GM18505 (cell line): ENCODE measurements around the gene C11orf21.

ENCODE experiments used
- ATAC-seq: cut with Tn5 transposase; IDR thresholded peaks from one replicate; pipeline ENCODE4 v1.9.1; 2021; ENCODE audit not compliant: unreplicated experiment
- POLR2A ChIP-seq: IDR thresholded peaks from 4 replicates; pipeline ENCODE4 v1.6.1; 2011; ENCODE audit warnings: borderline replicate concordance; ENCODE audit not compliant: insufficient read depth, insufficient read length; ENCODE audit errors: extremely low read depth

C11orf21 gene

DNA sequence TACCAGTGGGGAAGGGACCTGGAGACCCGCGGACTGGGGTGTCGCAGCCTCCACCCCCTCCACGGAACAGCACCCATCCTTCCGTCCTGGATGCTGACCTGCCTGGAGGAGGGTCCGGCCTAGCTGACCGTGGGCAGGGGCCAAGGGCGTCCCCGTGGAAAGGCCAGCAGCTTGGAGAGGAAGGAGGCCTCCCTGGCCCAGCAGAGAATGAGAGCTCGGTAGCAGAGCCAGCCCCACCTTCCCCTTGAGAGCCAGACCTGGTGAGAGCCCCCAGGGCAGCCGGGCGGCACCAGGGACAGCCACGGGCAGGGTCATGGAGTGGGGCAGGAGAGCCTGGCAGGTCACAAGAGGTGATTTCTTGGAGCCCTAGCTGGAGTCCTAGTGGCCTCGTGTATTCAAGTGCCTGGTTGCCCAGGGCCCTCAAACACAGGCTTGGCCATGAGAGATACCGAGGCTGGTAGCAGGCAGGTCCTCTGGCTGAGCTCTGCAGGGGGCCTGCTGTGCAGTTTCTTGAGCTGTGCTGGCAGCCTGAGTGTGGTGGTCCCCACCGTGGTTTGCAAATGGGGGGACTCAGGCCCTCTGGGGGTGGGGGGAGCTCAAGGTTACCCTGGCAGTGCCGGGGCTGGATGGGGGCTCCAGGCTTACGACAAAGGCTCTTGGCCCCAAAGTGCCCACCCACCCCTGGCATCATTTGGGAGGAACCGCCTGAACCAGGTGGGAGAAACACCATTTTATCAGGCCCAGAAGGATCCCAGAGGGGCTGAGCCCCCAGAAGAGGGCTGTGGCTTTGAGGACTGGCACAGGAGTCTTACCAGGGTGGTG, 7.7 kb upstream of the C11orf21 start:
- no peak for TF ChIP-seq POLR2A
- ATAC-seq: no peak

DNA sequence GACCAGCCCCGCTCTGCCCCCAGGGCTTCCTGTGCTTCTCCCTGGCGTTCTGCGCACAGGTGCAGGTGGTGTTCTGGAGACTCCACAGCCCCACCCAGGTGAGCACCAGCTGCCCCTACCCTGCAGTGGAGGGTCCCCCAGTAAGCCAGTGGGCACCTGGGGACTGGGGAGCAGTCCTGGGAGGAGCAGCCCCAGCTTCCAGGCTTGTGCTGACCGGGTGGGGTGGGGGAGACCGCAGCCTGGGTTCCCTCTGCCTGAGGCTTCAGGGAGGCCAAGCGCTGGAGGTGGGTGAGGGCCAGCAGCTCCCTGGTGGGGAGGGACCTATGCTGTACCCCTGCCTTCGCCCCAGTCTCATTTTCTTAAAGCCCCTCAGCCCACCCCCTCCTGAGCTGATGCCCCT, 7.0 kb upstream of the C11orf21 start:
- TF ChIP-seq POLR2A: no peak
- no peak for ATAC-seq

DNA sequence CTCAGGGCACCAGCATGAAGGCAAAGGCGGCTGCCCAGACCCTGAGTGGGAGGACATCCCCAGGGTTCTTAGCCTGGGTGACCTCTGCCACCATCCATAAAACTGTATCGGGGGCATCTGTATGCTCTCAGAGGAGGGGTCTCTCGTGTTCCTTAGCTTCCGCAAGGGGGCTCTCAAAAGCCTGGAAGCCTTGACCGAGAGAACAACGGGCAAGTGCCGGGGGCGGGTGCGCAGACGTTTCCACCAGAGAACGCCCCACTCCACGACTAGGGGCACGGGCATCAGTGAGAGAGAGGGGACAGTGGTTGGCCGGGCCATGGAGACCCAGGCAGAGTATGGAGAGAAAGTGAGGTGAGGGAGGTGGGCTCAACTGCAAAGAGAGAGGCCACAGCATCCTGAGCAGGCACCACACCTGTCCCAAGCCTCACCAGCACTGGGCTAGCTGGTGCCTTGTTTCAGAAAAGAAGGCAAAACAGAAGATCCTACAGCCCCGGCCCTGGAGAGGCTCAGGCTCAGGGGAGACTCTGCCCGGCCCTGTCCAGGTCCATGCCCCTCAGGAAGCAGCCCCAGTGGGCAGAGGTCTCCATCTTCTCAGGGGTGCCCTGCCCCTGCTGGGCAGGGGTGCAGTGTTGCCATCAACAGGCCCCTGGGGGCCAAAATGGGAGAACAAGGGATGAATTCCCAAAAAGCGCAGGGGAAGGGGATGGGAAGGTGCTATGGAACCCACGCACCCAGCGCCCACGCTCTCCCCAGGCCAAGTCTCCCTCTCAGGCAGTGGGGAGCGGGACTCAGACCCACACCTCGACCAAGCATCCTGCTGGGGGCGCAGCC, 6.0 kb upstream of the C11orf21 start:
- TF ChIP-seq POLR2A: no peak
- no peak for ATAC-seq

DNA sequence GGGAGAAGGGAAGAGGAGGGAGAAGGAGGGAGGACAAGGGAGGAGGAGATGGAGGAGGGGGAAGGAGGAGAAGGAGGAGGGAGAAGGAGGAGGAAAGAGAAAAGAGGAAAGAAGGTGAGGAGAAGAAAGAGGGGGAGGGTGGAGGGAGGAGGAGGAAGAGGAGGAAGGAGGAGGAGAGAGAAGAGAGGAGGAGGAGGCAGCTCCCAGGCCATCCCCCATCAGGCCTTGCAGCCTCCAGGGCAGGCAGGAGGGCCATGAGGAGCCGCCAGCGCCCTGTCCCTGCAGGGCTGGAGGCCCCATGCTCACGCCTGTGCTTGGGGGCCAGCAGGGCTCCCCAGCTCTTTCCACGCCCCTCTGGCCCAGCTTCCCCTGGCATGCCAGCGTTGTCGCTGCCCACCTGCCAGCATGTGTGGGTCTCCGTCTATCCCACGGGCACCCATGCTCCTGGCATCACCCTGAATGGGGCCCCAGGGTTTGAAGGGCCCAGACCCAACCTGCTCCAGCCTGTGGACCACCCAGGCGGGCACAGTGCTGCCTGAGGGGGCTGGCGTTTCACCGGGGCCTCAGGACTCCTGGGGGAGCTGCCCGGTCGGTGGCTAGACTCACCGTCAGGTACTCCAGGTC, 5.3 kb upstream of the C11orf21 start:
- ATAC-seq: no peak
- TF ChIP-seq POLR2A: no peak

DNA sequence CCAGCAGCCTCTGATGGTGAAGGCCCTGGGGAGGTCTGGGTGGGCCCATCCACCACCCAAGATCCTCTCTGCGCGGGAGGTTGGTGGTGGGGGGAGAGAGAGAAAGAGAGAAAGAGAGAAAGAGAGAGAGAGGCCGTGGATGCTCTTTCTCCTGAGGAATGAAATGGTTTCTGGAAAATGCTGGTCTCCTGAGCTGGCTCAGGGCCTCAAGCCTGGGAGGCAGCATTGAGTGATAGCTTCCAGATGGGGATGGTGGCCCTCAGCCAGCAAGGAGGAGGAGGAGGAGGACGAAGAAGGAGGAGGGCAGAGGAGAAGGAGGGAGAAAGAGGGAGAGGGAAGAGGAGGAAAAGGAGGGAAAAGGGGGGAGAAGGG, 4.7 kb upstream of the C11orf21 start:
- no peak for TF ChIP-seq POLR2A
- ATAC-seq: no peak

DNA sequence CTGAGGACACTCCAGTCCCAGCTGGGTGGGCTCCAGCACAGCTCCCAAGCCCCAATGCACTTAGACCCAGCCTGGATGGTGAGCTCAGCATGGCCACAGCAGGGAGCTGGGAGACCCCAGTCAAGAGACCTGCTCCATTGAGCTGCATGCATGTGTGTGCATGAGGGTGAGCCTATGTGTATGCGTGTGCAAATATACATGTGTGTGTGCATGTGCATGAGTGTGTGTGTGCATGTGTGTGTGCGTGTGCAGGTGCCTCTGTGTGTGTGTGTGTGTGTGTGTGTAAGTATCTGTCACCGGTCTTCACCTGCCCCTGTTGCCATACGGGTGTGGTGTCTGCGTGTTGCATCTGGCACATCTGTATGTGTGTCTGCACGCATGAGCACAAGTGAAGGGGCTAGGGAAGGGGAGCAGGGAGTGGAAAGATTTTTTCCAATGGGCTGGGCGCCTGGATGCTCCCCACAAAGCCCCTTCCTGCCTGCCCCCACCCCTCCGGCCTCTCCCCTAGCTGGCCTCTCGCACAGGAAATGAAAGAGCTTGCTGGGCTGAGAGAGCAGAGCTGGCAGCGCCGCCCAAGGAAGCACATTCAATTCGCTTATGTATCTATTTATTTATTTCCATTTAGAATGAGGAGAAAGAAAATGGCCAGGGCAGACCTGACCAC, 4.2 kb upstream of the C11orf21 start:
- TF ChIP-seq POLR2A: no peak
- ATAC-seq: no peak

DNA sequence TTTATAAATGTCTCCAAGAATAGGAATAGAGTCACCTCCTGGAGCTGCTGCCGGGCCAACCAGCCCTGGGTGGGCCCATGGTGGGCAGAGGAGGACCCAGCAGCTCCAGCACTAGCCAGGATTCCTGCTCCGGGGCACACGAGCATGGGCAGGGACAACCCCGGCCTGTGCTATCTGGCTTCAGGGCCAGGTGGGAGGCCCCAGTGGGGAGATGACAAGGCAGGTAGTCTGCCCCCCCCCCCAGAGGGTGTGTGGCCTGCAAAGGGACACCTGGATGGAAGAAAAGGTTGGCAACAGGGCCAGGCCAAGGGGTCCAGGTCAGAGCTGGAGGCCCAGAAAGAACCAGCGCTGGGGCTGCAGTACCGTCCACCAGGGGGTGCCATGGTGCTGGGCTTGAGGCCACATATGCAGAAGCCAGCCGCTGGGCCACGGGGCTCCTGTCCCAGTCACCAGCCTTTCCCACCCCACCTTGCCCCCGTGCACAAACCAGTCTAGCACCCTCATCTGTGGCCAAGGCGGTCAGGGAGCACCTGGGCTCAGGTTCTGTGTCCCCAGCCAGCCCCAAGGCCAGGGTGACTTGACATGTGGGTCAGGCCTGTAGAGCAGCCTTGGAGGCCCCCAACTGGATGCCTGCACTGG, 3.5 kb upstream of the C11orf21 start:
- ATAC-seq: no peak
- no peak for TF ChIP-seq POLR2A

DNA sequence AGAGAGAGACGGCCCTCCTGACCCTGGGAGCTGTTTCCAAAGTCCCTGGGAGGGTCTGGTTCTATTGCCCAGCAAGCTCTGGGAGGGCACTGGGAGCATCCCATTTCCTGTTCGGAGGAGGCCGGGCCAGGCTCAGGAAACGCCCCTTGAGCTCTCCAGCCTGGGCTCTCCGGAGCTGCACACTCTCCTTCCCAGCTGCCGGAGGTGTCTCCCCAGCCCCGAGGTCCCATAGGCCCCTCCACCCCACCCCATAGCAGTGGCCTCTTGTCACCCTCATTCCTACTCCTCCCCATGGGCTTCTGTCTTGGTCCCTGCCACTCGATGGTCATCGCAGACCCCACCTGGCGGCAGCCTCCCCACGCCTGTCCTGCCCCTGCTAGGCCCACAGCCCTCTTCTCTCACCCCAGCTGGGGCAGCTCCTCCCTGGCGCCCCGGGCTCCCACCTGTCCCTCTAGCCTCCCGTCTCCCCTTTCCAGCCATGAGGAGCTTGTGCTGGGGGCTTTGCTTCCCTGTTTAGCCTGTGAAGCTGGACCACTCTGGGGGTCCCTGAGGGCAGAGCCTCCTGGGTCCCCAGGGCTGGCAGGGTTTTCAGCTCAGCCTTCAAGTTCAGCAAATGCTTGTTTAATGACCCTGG, 2.9 kb upstream of the C11orf21 start:
- TF ChIP-seq POLR2A: no peak
- ATAC-seq: no peak

DNA sequence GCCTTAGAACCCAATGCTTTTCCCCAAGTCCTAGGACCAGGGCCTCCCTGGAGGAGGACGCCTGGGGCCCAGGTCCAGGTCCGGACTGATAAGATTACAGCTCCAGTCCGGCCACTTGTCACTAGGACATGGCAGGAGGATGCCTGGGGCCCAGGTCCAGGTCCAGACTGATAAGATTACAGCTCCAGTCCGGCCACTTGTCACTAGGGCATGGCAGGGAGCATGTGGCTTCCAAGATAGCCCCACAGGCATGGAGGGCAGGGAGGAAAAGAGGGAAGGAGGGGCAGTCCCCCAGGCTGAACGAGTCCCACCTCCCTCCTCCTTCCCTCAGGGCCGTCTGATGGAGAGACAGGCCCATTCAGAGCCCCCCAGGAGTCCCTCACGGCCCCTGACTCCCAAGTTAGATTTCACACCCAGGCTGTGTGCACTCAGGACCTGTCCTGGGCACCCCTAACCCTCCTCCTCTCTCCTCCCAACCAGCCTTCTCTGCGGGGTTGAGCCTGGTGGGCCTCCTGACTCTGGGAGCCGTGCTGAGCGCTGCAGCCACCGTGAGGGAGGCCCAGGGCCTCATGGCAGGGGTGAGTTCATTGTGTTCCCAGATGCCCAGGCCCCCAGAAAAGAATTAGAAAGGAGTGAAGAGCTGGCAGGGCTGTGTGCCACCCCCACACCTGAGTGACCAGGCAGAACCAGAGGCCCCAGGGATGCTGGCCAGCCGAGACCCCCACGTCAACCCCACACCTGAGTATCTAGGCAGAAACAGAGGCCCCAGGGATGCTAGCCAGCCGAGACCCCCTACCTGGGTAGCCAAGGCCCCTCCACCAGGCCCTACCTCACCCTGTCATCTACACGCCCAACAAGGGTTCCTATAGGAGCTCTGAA, 2.1 kb upstream of the C11orf21 start:
- TF ChIP-seq POLR2A: no peak
- no peak for ATAC-seq

DNA sequence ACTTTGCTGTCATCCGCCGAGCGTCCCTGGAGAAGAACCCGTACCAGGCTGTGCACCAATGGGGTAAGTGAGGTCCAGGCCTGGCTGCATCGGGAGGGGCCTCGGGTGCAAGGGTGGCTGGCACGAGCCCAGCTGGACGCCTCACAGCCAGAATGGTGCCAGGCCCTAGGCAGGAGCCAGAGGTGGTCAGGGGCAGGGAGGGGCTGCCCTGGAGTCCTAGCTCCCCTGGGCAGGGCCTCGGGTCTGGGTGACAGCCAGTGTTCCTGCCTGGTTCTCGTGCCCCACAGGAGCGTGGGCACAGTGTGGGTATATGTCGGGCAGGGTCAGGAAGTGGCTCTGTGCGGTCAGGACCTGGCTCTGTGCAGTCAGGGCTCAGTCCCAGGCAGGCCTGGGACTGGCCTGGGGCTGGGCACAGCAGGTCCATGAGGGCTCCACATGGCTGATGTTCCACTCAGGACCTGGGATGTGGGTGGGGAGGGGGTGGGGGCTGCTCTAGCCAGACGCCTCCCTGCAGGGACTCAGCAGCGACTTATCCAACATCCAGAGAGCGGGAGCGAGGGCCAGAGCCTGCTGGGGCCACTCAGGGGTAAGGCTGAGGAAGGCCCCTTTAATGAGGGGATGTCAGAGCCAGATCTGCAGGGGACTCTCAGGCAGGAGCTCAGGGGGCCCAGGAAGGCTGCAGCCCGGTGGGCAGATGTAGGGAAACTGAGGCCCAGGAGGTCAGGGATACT, 1.3 kb upstream of the C11orf21 start:
- ATAC-seq: no peak
- TF ChIP-seq POLR2A: no peak

DNA sequence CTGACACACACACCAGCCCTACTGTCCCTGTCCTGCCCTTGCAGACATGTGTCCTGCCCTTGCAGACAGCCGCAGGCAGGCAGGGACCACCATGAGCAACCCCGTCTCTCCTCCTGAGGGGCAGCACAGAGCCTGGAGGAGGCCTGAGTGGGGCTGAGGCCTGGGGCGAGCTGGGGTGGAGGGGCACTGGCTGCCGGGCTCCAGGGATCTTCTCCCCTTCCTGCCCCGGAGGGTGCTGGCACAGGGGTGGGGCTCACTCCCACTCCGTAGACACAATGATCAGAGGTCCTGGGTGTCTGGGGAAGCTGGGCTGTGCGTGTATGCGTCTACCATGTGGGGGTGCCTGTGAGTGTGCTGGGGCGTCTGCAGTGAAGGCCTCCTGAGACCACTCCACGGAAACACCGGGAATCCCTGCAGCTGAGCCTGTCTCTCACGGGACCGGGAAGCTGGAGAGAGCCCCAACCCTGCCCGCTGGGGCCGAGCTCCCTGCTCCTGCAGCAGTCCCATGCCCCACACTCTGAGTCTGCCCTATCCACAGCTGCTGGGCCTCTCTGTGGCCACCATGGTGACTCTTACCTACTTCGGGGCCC, 683 bp upstream of the C11orf21 start:
- no peak for TF ChIP-seq POLR2A
- no peak for ATAC-seq
